Measurements from ENCODE around the gene PHF19.
A peak's percentile ranks its signal among the peaks of the same experiment; 100 is the strongest.

PHF19 gene

DNA sequence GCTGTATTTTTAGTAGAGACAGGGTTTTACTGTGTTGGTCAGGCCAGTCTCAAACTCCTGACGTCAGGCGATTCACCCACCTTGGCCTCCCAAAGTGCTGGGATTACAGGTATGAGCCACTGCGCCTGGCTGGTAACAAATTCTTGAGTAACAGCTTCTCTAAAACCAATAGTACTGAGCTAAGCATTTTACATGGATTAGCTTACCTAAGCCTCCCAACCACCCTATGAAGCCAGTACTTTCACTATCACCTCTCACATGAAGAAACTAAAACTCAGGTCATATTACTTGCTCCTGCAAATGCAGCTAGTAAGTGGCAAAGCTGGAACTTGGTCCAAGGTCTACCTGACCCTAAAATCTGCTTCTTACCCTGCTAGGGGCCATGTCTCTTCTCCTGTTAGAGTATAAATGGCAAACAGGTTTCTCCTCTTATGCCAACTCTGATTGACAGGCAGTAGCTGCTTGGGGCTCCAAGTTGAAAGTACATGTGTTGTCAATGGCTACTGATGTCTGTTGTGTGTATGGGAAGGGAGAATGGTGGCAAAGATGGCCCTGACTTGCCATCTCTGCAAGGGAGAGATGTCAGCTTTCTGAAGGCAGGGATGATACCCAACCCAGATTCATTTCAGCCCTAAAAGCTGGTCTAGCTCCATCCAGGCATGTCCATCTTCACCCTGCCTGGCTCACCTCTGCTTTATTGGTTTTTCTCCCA, 4.0 kb downstream of the PHF19 start:
- no peak for DNase-seq

DNA sequence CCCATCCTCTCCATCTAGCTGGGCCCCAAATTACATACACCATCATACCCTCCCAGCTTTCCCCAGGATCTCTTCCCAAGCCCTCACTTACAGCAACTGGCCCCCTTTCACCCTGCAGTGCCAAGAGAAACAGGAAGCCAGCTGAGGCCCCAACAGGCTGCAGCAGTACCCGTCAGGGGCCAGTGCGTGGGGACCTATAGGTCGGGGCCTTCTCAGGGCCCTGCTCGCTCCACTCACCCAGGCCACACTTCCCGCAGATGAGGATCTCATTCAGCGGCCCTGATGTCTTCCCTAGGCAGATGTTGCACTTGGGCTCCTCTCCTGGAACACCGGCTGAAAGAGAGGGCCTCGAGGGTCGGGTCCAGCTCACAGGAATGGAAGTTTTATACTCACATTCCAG, 6.8 kb downstream of the PHF19 start:
- no peak for DNase-seq

DNA sequence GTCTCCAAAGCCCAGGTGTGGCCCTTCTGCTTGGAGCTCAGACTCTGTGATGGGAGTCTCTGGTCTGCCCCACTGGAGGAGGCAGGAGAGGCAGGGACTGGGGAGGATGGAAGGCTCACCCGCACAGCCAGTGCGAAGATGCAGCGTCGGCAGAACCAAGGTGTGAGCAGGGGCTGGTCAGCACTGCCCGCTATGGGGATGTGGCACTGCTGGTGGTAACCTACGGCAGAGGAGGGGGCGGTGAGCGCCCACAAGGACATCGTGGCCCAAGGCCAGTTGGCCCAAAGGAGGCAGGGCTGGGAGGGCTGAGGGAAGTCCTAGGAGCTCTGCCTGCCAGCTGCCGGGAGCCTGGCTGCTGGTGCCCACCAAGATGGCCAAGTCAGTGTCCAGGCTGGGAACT, 7.3 kb downstream of the PHF19 start:
- no peak for DNase-seq

DNA sequence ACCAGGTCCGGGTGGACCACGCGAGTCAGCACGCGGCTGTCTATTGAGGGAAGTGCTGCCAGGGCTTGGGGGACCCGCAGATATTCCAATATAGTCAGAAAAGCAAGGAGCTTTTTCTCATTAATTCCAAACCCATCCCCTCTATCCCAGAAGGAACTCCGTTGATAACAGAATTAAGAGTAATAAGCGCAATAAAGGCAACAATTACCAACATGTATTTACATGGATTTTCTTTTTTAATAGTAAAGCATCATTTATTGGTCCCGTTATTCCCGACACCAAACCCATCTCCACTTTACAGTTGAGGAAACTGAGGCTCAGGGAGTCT, 7.7 kb downstream of the PHF19 start:
- DNase-seq = no peak

DNA sequence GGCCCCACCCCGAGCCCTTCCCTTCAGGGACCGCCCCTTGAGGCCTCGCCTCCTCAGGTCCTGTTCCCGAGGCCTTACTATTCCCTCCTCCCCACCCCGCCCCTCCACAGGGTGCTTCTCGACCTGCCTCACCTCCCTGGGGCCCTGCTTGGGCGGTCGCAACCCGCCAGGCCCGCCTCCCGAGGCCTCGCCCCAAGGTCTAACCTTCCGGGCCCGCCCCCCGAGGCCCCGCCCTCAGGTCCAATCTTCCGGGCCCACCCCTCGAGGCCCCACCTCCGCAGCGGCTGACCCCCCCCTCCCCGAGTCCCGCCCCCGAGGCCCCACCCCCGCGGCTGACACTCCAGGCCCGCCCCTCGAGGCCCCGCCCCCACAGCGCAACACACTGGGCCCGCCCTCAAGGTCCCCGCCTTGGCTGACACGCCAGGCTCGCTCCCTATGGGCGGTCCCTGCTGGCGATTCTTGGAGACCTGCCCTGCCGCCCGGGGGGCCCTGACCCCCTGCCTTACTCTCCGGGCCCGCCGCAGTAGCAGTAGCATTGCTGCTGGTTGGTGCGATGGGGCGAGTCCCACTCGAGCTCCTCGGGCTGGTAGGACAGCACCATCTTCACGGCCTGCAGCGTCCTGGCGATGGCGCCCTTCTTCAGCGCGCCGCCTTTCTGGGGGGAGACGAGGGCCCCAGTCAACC, 8.2 kb downstream of the PHF19 start:
- DNase-seq = peak; percentile 97

DNA sequence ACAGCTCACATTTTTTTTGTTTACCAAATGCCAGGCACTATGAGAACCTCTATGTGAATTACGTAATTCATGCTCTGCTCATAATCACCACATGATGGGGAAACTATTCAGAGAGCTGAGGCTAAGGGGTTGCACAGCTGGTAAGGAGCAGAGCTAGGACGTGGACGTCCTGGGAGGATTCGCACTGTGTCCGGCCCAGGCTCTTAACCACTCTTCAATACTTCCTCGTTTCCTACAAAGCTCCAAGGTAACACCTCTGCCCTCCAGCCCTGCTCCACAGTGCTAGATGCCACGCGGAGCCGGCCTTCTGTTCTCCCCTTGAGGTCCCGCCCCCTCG, 8.7 kb downstream of the PHF19 start:
- DNase-seq = no peak

DNA sequence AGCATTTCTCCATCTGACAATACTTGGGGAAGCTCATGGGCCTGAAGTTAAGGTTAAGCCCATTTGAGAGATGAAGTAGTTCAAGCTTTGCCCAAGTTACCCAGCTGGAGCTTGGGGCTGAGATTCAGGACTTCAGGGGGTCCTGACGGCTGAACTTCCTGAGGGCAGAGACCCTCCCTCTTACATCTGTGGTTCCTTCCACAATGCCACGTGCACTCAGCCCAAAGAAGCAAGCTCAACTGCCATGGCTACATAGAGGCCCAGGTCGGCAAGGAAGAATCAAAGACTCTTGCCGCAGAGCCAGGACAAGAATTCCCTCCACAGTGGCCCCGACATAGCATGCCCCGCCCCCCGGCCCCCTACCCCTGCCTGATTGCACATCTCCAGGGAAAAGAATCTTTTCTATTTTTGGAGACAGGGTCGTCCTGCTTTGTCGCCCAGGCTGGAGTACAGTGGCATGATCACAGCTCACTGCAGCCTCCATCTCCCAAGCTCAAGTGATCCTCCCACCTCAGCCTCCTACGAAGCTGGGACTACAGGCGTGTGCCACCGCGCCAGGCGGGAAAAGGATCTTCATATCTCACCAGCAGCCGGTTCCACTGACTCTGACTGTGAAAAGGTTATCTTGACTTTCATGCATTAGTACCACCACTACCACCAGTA, 9.2 kb downstream of the PHF19 start:
- DNase-seq = no peak

DNA sequence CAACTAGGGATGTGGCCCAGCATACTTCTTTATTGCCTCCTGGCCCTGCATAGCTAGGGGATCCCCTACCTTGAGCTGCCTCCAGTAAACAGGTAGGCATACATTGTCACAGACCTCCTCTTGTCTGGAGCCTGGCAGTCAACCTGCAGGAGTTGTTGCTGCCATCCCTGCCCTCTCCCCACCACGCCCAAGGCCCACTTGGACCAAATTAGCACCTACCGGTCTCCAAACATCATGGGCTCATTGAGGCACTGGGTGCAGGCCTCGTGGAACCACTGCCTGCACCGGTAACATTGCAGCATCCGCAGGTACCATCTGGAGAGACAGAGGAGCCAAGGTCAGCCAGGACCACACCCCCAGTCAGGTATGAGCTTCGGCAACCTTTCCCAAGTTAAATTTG, 10.3 kb downstream of the PHF19 start:
- no peak for DNase-seq

DNA sequence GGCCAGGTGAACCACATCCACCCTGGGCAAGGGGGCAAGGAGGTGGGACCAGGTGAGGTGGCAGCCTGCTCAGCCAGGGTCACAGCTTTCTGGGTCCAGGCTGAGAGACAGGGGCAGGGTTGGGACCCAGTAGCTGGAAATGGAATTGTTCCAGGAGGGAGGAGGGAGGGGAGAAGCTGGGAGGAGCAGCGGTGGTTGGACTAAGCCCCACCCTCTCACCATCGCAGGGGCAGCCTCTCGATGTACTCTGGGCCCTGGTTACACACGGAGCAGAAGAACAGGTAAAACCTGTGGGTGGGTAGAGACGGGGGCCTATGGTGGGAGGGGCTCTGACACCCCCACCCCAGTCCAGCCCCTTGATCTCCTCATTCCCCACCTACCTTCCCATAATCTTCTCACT, 11.2 kb downstream of the PHF19 start:
- DNase-seq = no peak

DNA sequence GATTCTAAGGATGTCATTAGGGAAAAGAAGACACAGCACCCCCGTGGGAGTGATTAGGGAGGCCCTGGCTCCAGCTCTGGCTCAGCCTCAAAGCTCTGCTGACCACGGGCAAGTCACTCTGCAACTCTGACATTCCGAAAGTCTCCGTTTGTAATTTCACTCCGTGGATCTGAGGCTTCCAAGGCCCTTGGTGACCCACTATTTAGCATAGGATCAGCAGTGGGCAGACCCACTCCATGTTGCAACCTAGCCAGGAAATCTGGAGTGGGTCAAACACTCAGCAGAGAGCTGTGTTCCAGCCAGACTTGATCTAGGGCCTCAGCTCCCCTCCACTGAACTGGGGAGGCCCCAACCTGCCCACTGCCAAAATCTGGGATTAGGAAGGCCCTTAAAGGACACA, 11.8 kb downstream of the PHF19 start:
- DNase-seq = no peak

DNA sequence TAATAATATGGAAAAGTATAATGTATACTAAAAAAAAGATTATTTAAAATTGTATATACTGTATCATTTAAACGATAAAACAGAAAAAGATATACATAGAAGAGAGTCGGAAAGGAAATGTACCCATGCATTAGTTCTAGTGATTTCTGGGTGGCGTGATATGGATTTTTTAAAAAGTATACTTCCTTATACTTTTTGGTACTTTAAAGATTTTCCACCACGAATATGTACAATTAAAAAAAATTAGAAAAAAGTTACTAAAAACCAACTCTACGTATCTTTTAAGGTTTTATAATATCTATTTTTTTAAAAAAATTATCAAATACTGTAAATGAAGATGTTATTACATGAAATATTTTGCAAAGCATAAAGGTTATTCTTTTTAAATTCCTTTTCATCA, 12.3 kb downstream of the PHF19 start:
- no peak for DNase-seq

DNA sequence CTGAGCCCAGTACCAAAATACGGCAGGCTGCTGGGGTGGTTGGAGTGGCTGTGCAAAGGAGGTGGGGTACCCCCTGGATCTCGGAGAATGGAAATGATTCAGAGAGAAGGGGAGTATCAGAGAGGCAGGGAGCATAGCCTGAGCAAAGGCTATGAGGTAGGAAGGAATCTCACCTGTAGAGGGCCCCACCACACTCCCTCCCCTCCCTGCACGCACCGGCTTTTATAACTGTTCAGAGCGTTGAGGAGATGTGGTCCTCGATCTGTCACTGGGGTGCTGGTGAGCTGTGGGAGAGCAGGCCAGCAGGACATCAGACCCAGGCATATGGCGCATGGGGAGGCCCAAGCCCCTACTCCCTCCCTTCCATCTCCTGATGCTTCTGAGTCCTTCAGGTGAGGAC, 13.2 kb downstream of the PHF19 start:
- DNase-seq = no peak

DNA sequence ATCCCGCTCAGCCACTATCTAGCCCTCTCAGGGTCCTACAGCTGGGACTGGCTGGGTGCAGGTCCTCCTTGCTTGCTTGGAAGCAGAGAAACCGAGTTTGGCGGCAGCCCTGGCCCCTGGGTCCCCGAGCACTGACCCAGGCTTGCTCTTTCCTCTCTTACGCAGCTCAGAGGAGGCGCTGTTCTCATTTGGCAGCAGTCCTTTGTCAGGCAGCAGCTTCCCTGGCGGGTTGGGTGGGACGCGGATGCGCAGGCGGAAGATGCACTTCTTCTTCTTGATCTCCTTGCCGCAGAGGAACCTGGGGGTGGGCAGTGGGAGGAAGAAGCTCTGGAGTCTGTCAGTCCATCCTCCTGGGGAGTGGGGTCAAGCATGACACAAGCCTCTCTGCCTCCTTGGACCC, 14.5 kb downstream of the PHF19 start:
- DNase-seq = no peak

DNA sequence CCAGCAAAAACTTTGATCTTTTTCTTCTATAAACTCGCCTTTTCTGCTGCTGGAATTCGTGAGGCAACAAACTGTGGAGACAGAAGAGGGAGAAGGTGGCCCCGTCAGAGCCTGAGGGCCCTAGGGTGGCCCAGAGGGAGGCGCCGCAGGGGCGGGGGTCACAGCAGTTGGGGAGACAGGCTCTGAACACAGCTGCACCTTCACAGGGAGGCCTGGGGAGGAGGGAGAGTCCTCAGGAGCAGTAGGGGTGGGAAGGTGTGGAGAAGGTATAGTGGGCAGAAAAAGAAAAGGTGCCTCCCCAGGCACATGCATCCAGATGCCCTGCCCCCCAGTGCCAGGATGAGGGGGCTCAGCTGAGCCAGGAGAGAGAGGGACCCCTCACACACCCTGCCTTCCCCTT, 15.1 kb downstream of the PHF19 start:
- no peak for DNase-seq

DNA sequence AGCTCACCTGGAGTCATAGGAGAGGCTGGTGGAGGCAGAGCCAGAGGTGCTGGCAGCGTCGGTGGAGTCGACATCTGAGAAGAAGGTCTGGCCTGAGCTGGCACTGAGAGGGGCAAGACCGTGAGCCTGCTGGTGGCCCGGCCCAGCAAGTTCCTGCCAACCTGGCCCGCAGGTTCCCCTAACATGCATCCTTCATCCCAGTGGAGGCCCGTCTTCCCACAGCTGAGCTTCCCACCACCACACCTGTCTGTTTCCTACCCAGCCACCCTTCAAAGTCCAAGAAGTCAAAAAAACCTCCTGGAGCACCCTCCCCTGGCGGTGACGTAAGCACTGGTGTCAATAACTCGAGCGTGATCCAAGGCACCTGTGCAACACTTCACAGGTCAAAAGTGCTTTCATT, 16.9 kb downstream of the PHF19 start:
- no peak for DNase-seq

DNA sequence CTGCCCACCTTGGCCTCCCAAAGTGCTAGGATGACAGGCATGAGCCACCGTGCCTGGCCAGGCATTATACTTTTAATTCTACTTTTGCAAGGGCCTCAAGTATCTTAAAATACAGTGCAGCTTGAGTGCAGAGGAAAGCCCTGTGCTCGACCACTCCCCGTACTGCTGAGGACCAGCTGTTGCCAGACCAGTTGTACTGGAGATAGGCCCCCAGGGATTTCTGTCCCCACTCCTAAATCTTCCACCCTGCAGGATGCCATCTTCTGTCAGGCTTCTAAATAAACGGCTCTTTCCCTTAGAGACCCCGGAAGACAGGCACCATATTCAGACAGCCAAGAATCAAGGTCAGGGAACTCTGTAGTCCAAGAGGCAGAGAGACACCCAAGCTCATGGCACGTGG, 17.6 kb downstream of the PHF19 start:
- DNase-seq = no peak

DNA sequence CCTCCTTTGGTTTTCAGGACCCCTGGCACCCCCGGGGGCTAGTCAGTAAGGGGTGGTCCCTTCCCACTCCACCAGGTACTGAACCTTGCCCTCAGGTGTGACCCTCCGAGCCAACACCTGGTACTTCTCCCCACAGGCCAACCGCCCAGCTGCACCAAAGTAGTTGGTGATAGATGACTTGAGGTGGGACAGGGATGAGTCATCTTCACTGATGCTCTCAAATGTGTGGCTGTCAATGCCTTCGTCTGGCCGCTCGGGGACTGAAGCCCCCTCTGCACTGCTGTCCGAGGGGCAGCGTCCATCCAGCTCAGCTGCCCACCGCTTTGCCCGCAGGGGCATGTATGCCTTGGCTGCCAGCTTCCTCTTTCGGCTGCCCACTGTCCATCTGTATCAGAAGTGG, 19.1 kb downstream of the PHF19 start:
- no peak for DNase-seq

DNA sequence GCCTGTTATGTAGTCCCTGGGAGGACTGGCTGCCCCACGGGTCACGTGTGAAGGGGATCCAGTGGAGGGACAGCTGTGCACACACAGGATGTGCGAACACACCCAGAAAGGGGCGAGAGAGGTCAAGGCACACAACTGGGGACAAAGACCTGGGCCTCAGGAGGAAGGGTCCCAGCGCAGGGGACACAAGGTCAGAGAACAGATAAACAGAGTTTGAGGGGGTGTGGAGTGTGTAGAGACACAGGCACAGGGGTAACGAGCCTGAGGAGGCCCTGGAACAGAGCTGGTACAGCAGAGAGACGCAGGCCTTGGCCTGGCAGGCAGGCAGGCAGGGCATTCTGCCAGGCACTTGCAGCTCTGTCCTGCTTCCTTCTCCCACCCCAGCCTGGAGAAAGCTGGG, 19.5 kb downstream of the PHF19 start:
- no peak for DNase-seq

DNA sequence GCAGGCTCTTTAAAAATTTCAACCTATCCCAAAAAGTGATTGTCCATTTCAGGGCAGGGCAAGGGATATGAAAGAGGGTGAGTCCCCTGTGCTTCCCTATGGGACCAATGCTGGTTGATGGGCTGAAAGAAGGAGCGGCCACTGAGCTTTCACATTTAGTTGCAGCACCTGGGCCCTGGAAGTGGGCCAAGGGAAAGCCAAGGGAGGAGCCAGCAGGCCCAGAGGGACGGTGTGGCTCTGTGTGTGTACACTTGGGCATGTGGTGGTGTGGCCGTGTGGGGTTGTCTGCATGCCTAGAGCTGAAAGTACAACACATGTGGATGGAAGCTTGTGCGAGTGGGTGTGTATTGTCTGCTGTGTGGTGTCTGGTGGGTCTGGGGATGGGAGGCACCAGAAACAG, 20.3 kb downstream of the PHF19 start:
- DNase-seq = no peak

DNA sequence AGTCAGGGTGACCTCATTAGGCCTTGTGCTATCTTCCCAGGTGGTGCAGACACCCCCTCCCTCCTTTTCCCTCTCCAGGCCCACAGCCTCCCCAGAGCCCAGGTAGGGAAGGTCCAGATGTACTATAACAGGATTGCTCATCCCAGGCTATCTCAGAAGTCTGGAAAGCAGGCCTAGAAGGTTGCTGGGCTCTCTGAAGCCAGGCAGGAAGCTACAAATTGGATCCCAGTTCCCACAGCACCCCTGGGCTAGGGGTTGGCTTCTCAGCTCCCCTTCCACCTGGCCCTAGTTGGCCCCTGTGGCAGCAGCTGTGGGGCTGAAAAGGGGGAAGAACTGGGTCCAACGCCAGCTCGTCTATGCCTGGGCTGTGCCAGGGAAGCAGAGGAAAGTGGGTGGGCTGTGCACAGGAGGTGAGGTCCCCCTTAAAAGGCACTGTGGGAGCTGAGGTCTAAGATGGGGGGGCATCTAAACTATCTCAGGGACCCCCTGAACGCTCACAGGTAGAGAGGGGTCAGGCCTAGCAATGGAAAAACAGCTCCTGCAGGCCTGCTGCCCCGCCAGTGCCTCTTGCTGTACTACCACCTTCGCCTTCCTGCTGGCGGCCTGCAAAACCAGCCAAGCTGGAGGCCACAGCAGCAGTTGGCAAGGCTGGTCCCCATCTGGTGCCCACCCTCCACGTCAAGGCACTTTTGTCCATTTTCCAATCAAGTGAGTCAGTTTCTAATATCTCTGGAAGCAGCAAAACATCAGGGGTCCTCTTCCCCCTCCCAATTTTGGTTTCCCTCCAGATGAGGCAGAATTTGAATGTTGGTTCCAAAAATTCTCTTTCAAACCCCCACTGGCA, 20.9 kb downstream of the PHF19 start:
- DNase-seq = no peak

DNA sequence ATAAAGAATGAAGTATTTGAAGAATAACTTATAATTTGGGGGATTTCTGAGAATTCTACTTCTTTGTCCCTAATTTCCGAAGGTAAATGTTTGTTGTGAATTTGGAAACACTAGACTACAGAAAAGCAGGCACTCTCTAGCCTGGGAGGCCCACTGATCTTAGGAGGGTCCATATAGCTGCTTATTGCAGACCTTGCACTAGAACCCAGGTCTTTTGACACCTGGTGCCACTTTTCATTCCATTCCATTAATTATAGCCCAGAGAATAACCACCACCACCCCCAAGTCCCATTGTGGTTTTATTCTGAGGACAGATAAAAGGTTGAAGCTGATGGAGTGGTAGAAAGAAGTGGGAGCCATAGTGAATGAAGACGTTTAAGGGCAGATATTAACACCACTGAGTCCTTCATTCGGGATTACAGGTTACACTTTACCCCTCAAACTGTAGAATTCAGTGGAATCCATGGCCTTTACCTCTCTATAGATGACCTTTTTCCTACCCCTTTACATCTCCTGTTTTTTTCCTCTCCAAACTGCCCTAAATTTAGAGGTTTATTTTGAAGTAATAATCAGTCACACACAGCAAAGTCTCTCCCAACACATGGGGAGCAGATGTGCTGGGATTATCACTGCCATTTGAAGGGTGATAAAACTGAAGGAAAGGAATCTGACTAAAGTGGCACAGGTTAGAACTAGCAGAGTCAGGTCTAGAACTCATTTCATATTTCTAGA, 22.2 kb downstream of the PHF19 start:
- DNase-seq = no peak

DNA sequence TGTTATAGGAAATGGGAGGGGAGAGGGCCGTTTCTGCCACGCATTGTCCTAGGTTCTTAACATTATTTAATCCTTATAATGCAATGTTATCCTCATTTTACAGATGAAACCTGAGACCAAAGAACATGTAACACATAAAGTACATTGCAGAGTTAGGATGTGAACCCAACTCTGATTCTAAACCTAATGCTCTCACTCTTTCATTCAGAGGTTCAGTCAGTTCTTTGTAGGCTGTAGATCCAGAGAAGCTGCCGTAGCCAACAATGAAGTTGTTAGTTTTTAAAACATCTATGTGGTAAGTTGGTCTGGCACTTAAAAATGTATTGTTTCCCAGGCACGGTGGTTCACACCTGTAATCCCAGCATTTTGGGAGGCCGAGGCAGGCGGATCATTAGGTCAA, 23.8 kb downstream of the PHF19 start:
- DNase-seq = no peak
